Measurements from ENCODE around the gene VAV1. TPM values are rescaled to one million over a fixed set of nuclear protein-coding genes. Genes with fewer than 3 reads are reported as not detected.

The VAV1 gene
- total and polyA plus RNA-seq, 9 of the 15 experiments (the other 6 are each of a cell fraction or from before 2014, with no cell fraction given), result 0.46 to 20.1 (median 11.1) TPM

DNA sequence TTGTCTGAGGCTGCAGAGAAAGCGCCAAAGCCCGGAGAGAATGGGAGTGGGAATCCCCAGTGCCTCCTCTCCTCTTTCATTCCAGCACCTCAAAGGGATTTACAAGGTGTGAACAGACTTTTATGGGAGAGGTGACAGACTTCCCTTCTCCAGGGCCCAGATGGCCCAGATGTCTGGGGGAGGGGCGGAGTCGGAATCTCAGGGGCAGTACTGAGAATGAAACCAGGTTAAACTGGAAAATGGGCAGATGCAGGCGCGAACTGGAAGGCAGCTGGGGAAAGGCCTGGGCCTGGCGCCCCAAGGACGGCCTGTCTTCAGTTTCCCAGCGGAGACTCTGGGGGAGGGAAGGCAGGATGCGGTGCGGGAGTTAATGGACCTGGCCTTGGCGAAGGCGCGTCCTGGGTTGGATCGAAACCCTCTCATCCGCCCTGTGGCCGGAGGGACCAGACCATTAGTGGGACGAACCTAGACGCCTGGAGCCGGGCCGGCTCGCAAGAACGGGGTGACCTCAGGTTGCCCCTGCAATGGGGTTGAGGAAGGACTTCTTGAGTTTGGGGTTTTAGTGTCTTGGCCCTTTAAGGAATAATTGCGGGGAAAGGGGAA lies 33.6 kb upstream of the VAV1 start:
- H3K27ac ChIP-seq (ENCODE audit: extremely low read depth, low read depth, low read length), result peak overlapping the region; percentile 78
- peak overlapping the region; percentile 81 for H3K4me2 ChIP-seq (ENCODE audit: insufficient read depth, low read length)
- BruUV-seq (replicated peaks), result no TSS peak
- H3K9me3 ChIP-seq (replicated peaks; ENCODE audit: control insufficient read depth, insufficient read depth, low read depth, low read length), result no peaks in the 10 kb centered on the region
- no peak for FAIRE-seq
- peak overlapping the region; percentile 33; the same call in 1 of the 2 replicates for H3K4me3 ChIP-seq
- H3K9ac ChIP-seq (ENCODE audit: insufficient read depth in 1 of 2, low read depth in 2 of 2, low read length in 2 of 2), result peak overlapping the region; percentile 57 to 92
- H3K36me3 ChIP-seq (ENCODE audit: control insufficient read depth, insufficient read depth, low read length), result peaks cover 32% of the 10 kb centered on the region; the same call in 2 of the 3 replicates
- H3K79me2 ChIP-seq (ENCODE audit: control insufficient read depth, insufficient read depth, low read length), result peaks cover 44% of the 10 kb centered on the region
- H3K4me1 ChIP-seq (replicated peaks in 1 of 2; ENCODE audit: control insufficient read depth in 2 of 2, insufficient read depth in 2 of 2, low read length in 2 of 2), result peaks cover 40 to 67% of the 10 kb centered on the region in 2 experiments
- 14% methylated on average over 24 of the region's 24 CpGs for WGBS (ENCODE audit: insufficient coverage, low coverage, missing lambda C conversion rate)
- no peaks in the 10 kb centered on the region for H3K27me3 ChIP-seq (ENCODE audit: control insufficient read depth in 2 of 2, insufficient read depth in 2 of 2, low read length in 2 of 2)
- ChIA-PET POLR2A (interaction anchor here (0.8 to 1.8 kb wide), 7 partner anchors 11 to 318 kb away, joined by 3 to 4 read pairs (median 4); no protein-coding TSS in a partner anchor), CTCF (ENCODE audit: low intra/inter-chr PET ratio) (interaction anchor here (1.1 to 2.8 kb wide), 2 partner anchors 124 to 223 kb away, joined by 3 to 16 read pairs; no protein-coding TSS in a partner anchor)
- intact Hi-C loops (cut with micrococcal nuclease) (loop anchor here (1.0 to 10.0 kb wide), 4 partner anchors 28 to 224 kb away; partner anchors contain the start of gene SH2D3A), in situ Hi-C loops (cut with MboI) (no loop called here)
- peak in 1 of 4 experiments; percentile 45 for DNase-seq (ENCODE audit: extremely low read depth in 1 of 4, low spot score in 3 of 4)
- no peaks in the 10 kb centered on the region for H3K9me1 ChIP-seq (ENCODE audit: control insufficient read depth, insufficient read depth, low read length)
- H2AFZ ChIP-seq (ENCODE audit: low read depth, low read length), result peak overlapping the region; percentile 87
- no peaks in the 10 kb centered on the region for H4K20me1 ChIP-seq (replicated peaks; ENCODE audit: control insufficient read depth, insufficient read depth, low read length)
- ATAC-seq, result no peak
- peak; percentile 69; the same call in 1 of the 2 replicates for TF ChIP-seq TOE1 (IDR thresholded peaks at IDR 0.05; ENCODE audit: borderline replicate concordance)
- no peak for TF ChIP-seq TOE1 (CRISPR knock-in tag; IDR thresholded peaks at IDR 0.05; ENCODE audit: borderline replicate concordance, low read depth)
- TF ChIP-seq SUPT5H (IDR thresholded peaks at IDR 0.05), result no peak
- TF ChIP-seq TSC22D4 (tag; IDR thresholded peaks at IDR 0.05), result no peak
- 0 out of 2 replicates have a peak, but pooled peaks have one; percentile 20 for TF ChIP-seq ZNF609 (CRISPR knock-in tag; IDR thresholded peaks at IDR 0.05; ENCODE audit: borderline replicate concordance)
- TF ChIP-seq, protein P1, sequence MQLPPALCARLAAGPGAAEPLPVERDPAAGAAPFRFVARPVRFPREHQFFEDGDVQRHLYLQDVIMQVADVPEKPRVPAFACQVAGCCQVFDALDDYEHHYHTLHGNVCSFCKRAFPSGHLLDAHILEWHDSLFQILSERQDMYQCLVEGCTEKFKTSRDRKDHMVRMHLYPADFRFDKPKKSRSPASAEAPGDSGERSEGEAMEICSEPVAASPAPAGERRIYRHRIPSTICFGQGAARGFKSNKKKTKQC (CRISPR knock-in tag; IDR thresholded peaks at IDR 0.05), result no peak
- no peak for TF ChIP-seq ZNF518B (CRISPR knock-in tag; IDR thresholded peaks at IDR 0.05)
- TF ChIP-seq HMGN3 (IDR thresholded peaks at IDR 0.05; ENCODE audit: borderline replicate concordance, extremely low read depth, insufficient read length, low read depth, low read length), result peak; percentile 9
- no peak for TF ChIP-seq CEBPB (tag; IDR thresholded peaks at IDR 0.05)
- no peak for TF ChIP-seq ZNF184 (CRISPR knock-in tag; IDR thresholded peaks at IDR 0.05)

Measured in K562 (cell line).